Suppressor macrophage treated with lipopolysaccharide for 4 hours (primary cell): ENCODE measurements around the gene KIF15.
"Not testable (repeated sequence)": the region's sequence is repeated elsewhere in the genome, so short reads cannot be mapped to it uniquely, and the experiment has no call there.

ENCODE experiments used
- DNase-seq: peaks from one replicate; pipeline ENCODE4 v3.0.0-alpha.2; 2020

Gene KIF15

GRCh38 chr3:44761424-44762169 is at the start of gene KIF15, which contains the start of gene KIAA1143:
TSS of gene KIF15 (plus strand) at chr3:44761794. CDS start at chr3:44761866, 72 bp downstream.
TSS of gene KIAA1143 (minus strand) at chr3:44761619. CDS start at chr3:44761602, 17 bp downstream.
- DNase-seq: peak; percentile 99

- DNase-seq: peak; percentile 67
Observed at GRCh38 chr3:44712455-44713075, 49.0 kb upstream of the KIF15 start, which contains the start of gene ZNF502. TSS of gene ZNF502 (plus strand) at chr3:44712660. CDS start at chr3:44720262, 7,602 bp downstream.

- peak; percentile 4 for DNase-seq
Observed at GRCh38 chr3:44721231-44722102, 40.1 kb upstream of the KIF15 start.

GRCh38 chr3:44722103-44722401 is 39.5 kb upstream of the KIF15 start:
- no peak for DNase-seq

GRCh38 chr3:44729384-44729910 is 32.1 kb upstream of the KIF15 start, which contains the start of gene ZNF501:
TSS of gene ZNF501 (plus strand) at chr3:44729635. CDS start at chr3:44734422, 4,787 bp downstream.
- DNase-seq: peak; percentile 80

GRCh38 chr3:44734646-44735168 is 26.9 kb upstream of the KIF15 start:
- no peak for DNase-seq

GRCh38 chr3:44761101-44761423 is 532 bp upstream of the KIF15 start:
- no peak for DNase-seq

- DNase-seq: no peak
Observed at GRCh38 chr3:44762170-44762677, 630 bp downstream of the KIF15 start.

- DNase-seq: no peak
Observed at GRCh38 chr3:44762690-44763089, 1.1 kb downstream of the KIF15 start.

GRCh38 chr3:44764248-44764647 is 2.7 kb downstream of the KIF15 start:
- DNase-seq: no peak

- DNase-seq: no peak
Observed at GRCh38 chr3:44771424-44772098, 10.0 kb downstream of the KIF15 start.

- no peak for DNase-seq
Observed at GRCh38 chr3:44772099-44772442, 10.5 kb downstream of the KIF15 start.

GRCh38 chr3:44782891-44783290 is 21.3 kb downstream of the KIF15 start:
- no peak for DNase-seq

- DNase-seq: no peak
Observed at GRCh38 chr3:44795197-44795596, 33.6 kb downstream of the KIF15 start.

- DNase-seq: no peak
Observed at GRCh38 chr3:44802011-44802410, 40.4 kb downstream of the KIF15 start.

- DNase-seq: no peak
Observed at GRCh38 chr3:44803298-44803697, 41.7 kb downstream of the KIF15 start.

- no peak for DNase-seq
Observed at GRCh38 chr3:44805960-44806359, 44.4 kb downstream of the KIF15 start.

- DNase-seq: no peak
Observed at GRCh38 chr3:44814751-44815150, 53.2 kb downstream of the KIF15 start.

GRCh38 chr3:44816334-44816733 is 54.7 kb downstream of the KIF15 start:
- not testable (repeated sequence) for DNase-seq

GRCh38 chr3:44821206-44821605 is 59.6 kb downstream of the KIF15 start:
- DNase-seq: not testable (repeated sequence)

GRCh38 chr3:44825264-44825925 is 63.8 kb downstream of the KIF15 start:
- DNase-seq: peak; percentile 12

- no peak for DNase-seq
Observed at GRCh38 chr3:44827196-44827595, 65.6 kb downstream of the KIF15 start.
